Colon (tissue), 2 donors: ENCODE results near the gene RPS6KC1.
"Not testable (repeated sequence)": the region's sequence is repeated elsewhere in the genome, so short reads cannot be mapped to it uniquely, and the experiment has no call there.

Source experiments
- FAIRE-seq: peaks from 2 replicates; lab custom pipeline; 2012; peaks lifted over from hg19 to GRCh38; lab: Jason Lieb, UNC
- donor health status: control.
- donor health status: control.

RPS6KC1 gene

DNA sequence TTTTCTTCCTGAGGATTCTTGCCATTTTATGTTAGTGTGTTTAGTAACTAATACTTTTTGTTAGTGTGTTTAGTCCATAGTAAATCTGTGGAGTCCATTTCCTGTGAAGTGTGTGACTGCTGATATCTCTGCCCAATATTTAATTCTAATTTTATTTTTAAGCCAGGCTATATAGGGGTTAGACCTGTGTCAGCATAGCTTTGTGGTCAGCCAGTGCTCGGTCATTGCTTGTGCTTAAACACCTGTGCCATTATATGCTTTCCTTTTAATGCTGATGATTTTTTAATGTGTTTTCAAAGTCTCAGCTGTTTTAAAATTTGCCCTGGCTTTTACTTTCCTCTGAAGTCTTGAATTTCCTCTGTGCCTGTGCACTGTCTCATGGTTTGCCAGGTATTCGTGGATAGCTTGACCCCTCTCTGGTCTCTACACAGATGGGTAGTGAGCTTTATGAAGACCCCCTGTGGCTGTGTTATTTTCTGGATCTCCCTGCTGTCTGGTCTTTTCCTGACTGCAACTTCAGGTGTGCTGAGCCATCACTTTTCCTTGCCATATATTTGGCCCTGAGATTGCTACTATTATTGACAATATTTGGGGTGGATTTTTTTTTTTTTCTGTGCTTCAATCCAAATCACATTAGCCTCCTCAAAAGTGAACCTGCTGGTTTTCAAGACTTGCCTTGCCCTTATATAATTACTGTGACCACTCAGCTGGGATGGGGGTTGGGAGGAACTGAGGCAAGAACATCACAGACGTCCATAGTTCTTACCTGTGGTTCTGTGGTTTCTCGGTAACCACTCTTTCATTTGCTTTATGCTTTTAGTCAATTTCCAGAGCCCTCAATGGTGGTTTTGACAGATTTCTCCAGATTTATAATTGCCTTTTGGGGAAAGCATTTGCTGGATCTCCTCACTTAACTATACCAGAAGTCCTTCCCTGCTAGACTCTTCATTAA, 59.6 kb downstream of the RPS6KC1 start:
- FAIRE-seq, result no peak

DNA sequence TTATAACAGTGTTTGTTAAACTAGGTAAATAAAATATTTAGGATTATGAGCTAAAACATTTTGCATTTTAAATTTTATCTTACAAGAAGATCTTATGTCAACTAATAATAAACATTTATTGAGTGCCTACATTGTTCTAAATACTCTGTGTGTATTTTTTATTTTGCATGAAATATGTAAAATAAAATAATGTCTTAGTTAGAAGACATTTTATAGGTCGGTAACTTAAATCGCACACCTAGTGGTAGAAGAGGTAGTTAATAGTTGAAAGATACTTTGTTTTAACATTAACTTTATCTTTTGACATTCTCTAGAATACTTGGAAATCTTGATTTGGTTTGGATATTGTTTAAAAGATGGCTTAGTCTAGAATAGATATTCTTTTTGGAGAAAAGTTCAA, 60.5 kb downstream of the RPS6KC1 start:
- FAIRE-seq, result peak; percentile 24

- FAIRE-seq, result not testable (repeated sequence)
These were observed 61.7 kb downstream of the RPS6KC1 start for GRCh38 chr1:213112723-213113122.

DNA sequence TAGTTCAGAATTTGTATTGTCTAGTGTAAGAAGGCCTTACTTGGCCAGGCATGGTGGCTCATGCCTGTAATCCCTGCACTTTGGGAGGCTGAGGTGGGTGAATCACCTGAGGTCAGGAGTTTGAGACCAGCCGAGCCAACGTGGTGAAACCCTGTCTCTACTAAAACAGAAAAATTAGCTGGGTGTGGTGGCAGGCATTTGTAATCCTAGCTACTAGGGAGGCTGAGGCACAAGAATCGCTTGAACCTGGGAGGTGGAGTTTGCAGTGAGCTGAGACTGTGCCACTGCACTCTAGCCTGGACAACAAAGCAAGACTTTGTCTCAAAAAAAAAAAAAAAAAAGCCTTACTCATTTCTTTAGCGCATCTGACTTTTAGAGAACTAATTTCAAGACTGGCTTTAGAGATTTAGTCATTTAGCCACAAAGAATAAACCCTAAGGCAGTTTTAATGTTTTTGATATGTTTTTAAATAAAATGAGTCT, 66.7 kb downstream of the RPS6KC1 start:
- not testable (repeated sequence) for FAIRE-seq

- no peak for FAIRE-seq
These were observed 68.8 kb downstream of the RPS6KC1 start for GRCh38 chr1:213119794-213120193.

- no peak for FAIRE-seq
These were observed 69.3 kb downstream of the RPS6KC1 start for GRCh38 chr1:213120386-213120785.

DNA sequence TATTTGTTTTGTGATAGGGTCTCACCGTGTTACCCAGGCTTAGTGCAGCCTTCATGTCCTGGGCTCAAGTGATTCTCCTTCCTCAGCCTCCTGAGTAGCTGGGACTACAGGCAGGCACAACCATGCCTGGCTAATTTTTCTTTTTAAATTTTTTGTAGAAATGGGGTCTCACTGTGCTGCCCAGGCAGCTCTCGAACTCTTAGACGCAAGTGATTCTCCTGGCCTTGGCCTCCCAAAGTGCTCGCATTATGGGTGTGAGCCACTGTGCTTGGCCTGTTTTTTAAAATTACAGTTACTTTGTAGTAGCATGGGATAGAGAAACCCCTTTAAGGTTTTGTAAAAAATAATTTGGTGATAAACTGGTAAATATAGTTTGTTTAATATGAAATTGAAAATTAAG, 69.9 kb downstream of the RPS6KC1 start:
- FAIRE-seq, result no peak

- FAIRE-seq, result peak; percentile 38
These were observed 71.5 kb downstream of the RPS6KC1 start for GRCh38 chr1:213122514-213122929.

DNA sequence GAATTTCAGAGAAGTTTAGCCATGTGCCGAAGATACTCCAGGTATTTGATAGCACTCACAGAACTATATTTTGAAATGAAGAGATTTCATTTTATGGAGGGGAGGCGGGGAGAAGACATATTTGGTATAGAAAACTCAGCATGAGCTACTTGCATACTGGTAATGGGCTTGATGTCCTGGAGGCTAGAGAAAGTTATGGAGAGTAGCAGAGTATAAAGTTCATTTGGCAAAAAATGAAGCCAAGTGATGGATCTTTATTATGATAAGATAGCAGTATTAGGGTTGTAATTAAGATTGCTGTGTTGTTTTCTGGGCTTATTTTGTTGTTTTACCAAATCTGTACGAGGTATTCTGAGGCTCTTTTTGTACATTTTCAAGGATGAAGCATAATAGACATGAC, 72.0 kb downstream of the RPS6KC1 start:
- no peak for FAIRE-seq

DNA sequence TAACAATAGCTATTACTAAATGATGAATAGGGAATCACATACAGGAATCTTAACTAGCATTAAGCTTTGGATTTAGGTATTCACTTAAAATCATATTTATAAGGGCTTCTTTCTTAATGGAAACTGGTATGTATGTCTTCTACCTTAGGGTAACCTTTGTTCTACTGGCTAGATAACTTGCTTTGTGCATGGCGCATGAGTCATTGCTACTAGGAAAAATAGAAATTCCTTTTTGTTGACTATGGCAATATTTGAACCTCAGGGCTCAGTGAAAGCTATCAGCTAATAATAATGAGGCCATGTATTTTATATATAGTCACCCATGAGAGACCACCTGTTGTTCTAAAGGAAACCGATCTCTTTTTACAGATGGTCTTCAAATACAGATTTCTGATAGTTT, 72.5 kb downstream of the RPS6KC1 start:
- no peak for FAIRE-seq

DNA sequence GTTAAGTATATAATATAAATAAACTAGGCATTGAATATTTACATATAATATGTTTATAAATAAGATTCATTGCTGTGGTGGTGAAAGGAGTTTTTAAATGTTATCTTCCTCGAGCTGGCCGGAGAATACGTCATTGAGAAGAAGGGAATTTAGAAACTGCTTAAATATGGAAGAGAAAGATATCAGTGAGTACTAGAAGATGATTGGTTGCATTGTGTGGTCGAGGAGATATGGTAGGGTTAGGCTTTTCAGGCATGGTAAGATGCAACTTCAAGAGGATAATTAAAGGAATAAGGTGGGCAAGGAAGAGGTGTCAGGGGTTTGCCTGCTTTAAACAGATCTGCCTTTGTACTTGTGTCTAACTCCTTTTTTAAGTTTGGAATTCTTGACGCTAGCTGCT, 73.5 kb downstream of the RPS6KC1 start:
- FAIRE-seq, result no peak

DNA sequence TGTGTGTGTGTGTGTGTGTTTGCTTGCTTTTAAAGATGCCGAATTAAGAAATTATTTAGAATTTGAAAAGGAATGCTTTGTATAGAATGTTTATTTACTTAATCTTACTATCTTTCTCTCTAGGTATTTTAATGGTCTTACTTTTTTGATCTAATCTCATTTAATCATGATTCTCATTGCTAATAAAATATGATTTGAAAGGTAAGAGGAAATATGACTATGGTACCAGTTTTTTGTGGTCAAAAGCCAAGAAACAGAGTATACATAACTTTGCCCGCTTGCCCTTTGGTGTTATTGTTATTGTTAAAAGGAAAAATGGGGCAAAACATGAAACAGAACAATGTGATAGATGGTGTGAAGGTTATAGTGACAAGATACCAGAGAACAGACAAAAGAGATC, 74.6 kb downstream of the RPS6KC1 start:
- no peak for FAIRE-seq

DNA sequence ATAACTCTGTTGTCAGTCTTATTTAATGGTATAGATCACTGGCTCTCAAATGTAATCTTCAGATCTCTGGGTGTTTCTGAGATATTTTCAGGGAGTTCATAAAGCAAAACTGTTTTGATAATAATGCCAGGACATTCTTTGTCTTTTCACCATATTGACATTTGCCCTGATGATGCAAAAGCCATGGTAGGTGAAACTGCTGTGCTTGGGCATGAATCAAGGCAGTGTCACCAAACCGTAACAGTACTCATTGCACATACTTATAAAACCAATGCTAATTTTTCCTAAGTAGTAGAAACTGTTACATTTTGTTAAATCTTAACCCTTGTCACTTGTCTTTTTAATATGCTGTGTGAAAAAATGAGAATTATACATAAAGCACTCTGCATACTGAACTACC, 76.0 kb downstream of the RPS6KC1 start:
- FAIRE-seq, result no peak

GRCh38 chr1:213131851-213132655, 81.0 kb downstream of the RPS6KC1 start:
- no peak for FAIRE-seq

DNA sequence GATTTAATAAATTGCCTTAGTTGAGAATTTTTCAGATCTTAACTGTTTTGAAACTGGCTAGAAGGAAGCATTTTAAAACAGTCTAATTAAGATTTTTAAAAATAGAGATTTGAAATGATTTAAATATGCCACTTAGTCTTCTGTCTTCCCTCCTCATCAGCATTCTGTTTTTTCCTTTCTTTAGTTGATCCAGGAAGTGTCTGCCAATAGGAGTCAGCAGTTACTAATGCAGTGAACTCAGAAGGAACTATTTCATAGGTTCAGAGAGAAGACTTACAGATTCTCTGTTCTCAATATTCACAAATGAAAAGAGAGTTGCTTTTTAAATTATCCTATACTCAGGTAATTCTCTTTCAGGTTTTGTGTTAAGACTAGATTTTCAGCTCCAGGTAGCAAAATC, 84.5 kb downstream of the RPS6KC1 start:
- no peak for FAIRE-seq

GRCh38 chr1:213136190-213136917, 85.3 kb downstream of the RPS6KC1 start:
- no peak for FAIRE-seq

DNA sequence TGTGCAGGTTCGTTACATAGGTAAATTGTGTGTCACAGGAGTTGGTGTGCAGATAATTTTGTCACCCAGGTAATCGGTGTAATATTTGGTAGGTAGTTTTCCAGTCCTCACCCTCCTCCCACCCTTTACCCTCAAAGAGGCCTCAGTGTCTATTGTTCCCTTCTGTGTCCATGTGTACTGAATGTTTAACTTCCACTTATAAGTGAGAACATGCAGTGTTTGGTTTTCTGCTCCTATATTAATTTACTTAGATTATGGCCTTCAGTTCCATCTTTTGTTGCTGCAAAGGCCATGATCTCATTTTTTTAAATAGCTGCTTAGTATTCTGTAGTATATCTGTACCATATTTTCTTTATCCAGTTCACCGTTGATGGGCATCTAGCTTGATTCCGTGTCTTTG, 87.3 kb downstream of the RPS6KC1 start:
- FAIRE-seq, result no peak

GRCh38 chr1:213138892-213139291, 87.9 kb downstream of the RPS6KC1 start:
- no peak for FAIRE-seq

- FAIRE-seq, result no peak
These were observed 97.9 kb downstream of the RPS6KC1 start for GRCh38 chr1:213148905-213149304.

DNA sequence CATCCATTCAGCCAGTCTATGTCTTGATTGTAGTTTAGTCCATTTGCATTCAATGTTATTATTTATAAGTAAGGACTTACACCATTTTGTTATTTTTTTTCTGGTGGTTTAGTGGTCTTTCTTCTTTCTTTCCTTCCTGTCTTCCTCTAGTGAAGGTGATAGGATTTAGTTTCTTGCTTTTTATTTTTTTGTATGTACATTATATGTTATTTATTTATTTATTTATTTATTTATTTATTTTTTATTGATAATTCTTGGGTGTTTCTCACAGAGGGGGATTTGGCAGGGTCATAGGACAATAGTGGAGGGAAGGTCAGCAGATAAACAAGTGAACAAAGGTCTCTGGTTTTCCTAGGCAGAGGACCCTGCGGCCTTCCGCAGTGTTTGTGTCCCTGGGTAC, 99.0 kb downstream of the RPS6KC1 start:
- not testable (repeated sequence) for FAIRE-seq

DNA sequence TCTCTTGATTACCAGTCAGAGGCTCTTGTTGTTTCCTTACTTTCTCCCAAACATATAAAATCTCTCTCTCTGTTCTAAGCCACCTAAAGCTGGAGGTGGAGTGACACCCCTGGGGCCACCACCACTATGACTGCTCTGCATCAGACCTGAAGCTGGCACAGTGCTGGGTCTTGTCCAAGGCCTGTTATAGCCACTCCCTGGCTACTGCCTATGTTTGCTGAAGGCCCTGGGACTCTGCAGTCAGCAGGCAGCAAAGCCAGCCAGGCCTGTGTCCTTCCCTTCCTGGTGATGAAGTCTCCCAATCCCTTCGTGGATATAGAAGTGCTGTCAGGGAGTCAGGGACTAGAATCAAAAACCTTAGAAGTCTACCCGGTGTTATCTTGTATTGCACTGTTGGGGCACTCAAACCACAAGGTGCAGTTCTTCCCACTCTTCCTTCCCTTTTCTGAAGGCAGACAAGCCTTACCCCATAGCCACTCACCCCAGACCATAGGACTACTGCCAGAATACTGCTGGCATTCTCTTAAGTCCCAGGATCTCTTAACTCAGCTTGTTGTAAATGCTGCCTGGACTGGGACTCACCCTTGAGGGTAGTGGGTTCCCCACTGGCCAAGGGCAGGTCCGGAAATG, 103.1 kb downstream of the RPS6KC1 start:
- FAIRE-seq, result no peak

DNA sequence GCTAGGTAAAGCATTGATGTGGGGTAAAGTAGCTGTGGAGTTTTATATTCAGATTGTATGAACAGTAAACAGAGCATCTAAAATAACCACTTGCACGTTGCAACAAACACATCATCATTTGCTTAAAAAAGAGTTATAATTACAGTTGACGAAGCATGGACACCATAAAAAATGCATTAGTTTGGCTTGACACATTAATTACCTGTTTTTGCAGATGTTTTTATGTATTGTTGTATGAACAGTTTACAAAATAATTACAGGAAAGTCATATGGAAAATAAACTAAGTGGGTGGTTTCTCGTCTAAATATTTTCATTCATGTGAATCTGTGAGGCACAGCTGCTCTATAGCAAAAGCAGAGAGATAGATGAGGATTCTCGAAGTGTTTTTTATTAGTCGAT, 108.3 kb downstream of the RPS6KC1 start:
- no peak for FAIRE-seq
